HCT116 (cell line): ENCODE results near the gene CA11. TPM values are rescaled to one million over a fixed set of nuclear protein-coding genes. Genes with fewer than 3 reads are reported as not detected.

Experiments
- ATAC-seq: fragments of 200-7000 bp; cut with Tn5 transposase; 2 replicates; pipeline ENCODE4 v1.9.1; 2020; ENCODE audit warnings: mild to moderate bottlenecking, moderate library complexity
- BruUV-seq: library from RNA; stranded (reverse); fragments of 400-500 nt; replicated peaks from 2 replicates; lab custom pipeline; 2021; lab: Mats Ljungman, UMichigan
- CTCF ChIA-PET: fragments of 300-600 bp; sonication (Branson Sonifier 250); formaldehyde crosslinking; loops from one replicate; lab custom pipeline; 2021; ENCODE audit warnings: antibody characterized with exemption; lab: Charles Lee
- POLR2A ChIA-PET: fragments of 300-600, 350-600 bp; sonication (Branson Sonifier 250); formaldehyde crosslinking; loops from one replicate; lab custom pipeline; 2021; ENCODE audit warnings: antibody characterized with exemption; lab: Charles Lee
- RAD21 ChIA-PET, 2 experiments: fragments of 300-600 bp; sonication (Branson Sonifier 250); formaldehyde crosslinking; loops; one replicate each; lab custom pipeline; 2023; ENCODE audit warnings: low total read pairs in 2 of 2; ENCODE audit not compliant: uncharacterized antibody in 2 of 2, unreplicated experiment in 2 of 2, low non-redundant PET in 1 of 2; lab: Charles Lee
- DNase-seq: peaks from one replicate; pipeline ENCODE4 v3.0.0-alpha.2; 2010; ENCODE audit warnings: low read depth, low spot score
- H2AFZ ChIP-seq: fragments of 200-600 bp; shearing (Covaris generic), sonication (generic); 2 replicates; pipeline ENCODE4 v1.6.1; 2017; ENCODE audit warnings: low read depth, mixed run types, mixed read lengths, antibody characterized with exemption, low read length; ENCODE audit not compliant: poor library complexity, severe bottlenecking
- H3K27ac ChIP-seq: 2 replicates; pipeline ENCODE4 v1.5.1; 2012; ENCODE audit warnings: low read depth, low read length
- H3K27me3 ChIP-seq: fragments of 200-600 bp; sonication (generic); 2 replicates; pipeline ENCODE4 v1.6.1; 2016; ENCODE audit warnings: mixed run types, low read length, mixed read lengths; ENCODE audit not compliant: insufficient read depth
- H3K36me3 ChIP-seq, 2 experiments: fragments of 200-500 bp in 1 of 2; fragments of 200-600 bp in 1 of 2; sonication (Bioruptor generic) in 1 of 2; sonication (generic) in 1 of 2; 2 replicates each; pipeline versions ENCODE4 v1.5.1 to v1.6.1; 2014 to 2016; ENCODE audit warnings: low read length in 2 of 2, inconsistent platforms in 1 of 2, mixed read lengths in 1 of 2, mixed run types in 1 of 2; ENCODE audit not compliant: insufficient read depth in 2 of 2, control insufficient read depth in 1 of 2
- H3K4me1 ChIP-seq, 2 experiments: fragments of 200-600 bp in 1 of 2; sonication (generic) in 1 of 2; 2 replicates each; pipeline versions ENCODE4 v1.5.1 to v1.6.1; 2012 to 2017; ENCODE audit warnings: low read length in 2 of 2, inconsistent platforms in 1 of 2, mild to moderate bottlenecking in 1 of 2, mixed read lengths in 1 of 2, mixed run types in 1 of 2, moderate library complexity in 1 of 2; ENCODE audit not compliant: insufficient read depth in 2 of 2, control insufficient read depth in 1 of 2
- H3K4me2 ChIP-seq: fragments of 200-600 bp; sonication (generic); 2 replicates; pipeline ENCODE4 v1.6.1; 2017; ENCODE audit warnings: mixed run types, low read length, mixed read lengths
- H3K4me3 ChIP-seq, 2 experiments: fragments of 200-600 bp in 1 of 2; sonication (generic) in 1 of 2; replicated peaks in 1 of 2; 2 replicates each; pipeline ENCODE4 v1.5.1; 2011 to 2016; ENCODE audit warnings: low read length in 2 of 2, control low read depth in 1 of 2, low read depth in 1 of 2, mild to moderate bottlenecking in 1 of 2, mixed read lengths in 1 of 2, mixed run types in 1 of 2
- H3K79me2 ChIP-seq: fragments of 200-600 bp; sonication (generic); 2 replicates; pipeline ENCODE4 v1.6.1; 2017; ENCODE audit warnings: mild to moderate bottlenecking, mixed run types, low read length, moderate library complexity, mixed read lengths; ENCODE audit not compliant: insufficient read depth
- H3K9ac ChIP-seq: fragments of 200-600 bp; sonication (generic); 2 replicates; pipeline ENCODE4 v1.6.1; 2016; ENCODE audit warnings: low read length, mixed read lengths
- H3K9me2 ChIP-seq: fragments of 200-600 bp; sonication (generic), shearing (Covaris generic); 2 replicates; pipeline ENCODE4 v1.6.1; 2017; ENCODE audit warnings: mixed run types, mild to moderate bottlenecking, moderate library complexity; ENCODE audit not compliant: insufficient read depth
- H3K9me3 ChIP-seq, 2 experiments: fragments of 200-500 bp in 1 of 2; fragments of 200-600 bp in 1 of 2; sonication (Bioruptor generic) in 1 of 2; sonication (generic) in 1 of 2; 2 replicates each; pipeline ENCODE4 v1.6.1; 2014 to 2017; ENCODE audit warnings: low read length in 2 of 2, mixed read lengths in 2 of 2, inconsistent platforms in 1 of 2, low read depth in 1 of 2, mild to moderate bottlenecking in 1 of 2, mixed run types in 1 of 2, moderate library complexity in 1 of 2; ENCODE audit not compliant: control insufficient read depth in 1 of 2, insufficient read depth in 1 of 2
- H4K20me1 ChIP-seq: fragments of 200-600 bp; sonication (generic), shearing (Covaris generic); 2 replicates; pipeline ENCODE4 v1.6.1; 2017; ENCODE audit warnings: mixed run types, mild to moderate bottlenecking, moderate library complexity; ENCODE audit not compliant: insufficient read depth
- EGR1 ChIP-seq: IDR thresholded peaks from 2 replicates; pipeline ENCODE4 v1.6.1; 2012; ENCODE audit warnings: low read depth
- ELF1 ChIP-seq: IDR thresholded peaks from 2 replicates; pipeline ENCODE4 v1.6.1; 2012; ENCODE audit warnings: low read depth, borderline replicate concordance
- EZH2 ChIP-seq: fragments of 200-600 bp; sonication (generic); IDR thresholded peaks from 2 replicates; pipeline ENCODE4 v1.6.1; 2017; ENCODE audit warnings: antibody characterized with exemption, mixed run types
- JUND ChIP-seq: IDR thresholded peaks from 2 replicates; pipeline ENCODE4 v1.6.1; 2012
- POLR2A ChIP-seq: IDR thresholded peaks from 2 replicates; pipeline ENCODE4 v1.7.0; 2011; ENCODE audit warnings: borderline replicate concordance; ENCODE audit not compliant: insufficient read depth, insufficient read length; ENCODE audit errors: extremely low read depth
- RAD21 ChIP-seq: IDR thresholded peaks from 2 replicates; pipeline ENCODE4 v1.6.1; 2012; ENCODE audit warnings: low read depth, mild to moderate bottlenecking
- SIN3A ChIP-seq: IDR thresholded peaks from 2 replicates; pipeline ENCODE4 v1.6.1; 2012; ENCODE audit warnings: low read depth
- SP1 ChIP-seq: IDR thresholded peaks from 2 replicates; pipeline ENCODE4 v1.6.1; 2012; ENCODE audit warnings: low read depth
- TCF7L2 ChIP-seq: IDR thresholded peaks from 2 replicates; pipeline ENCODE4 v1.7.0; 2011; ENCODE audit warnings: borderline replicate concordance, inconsistent platforms; ENCODE audit not compliant: insufficient read depth, insufficient read length; ENCODE audit errors: extremely low read depth
- YY1 ChIP-seq: IDR thresholded peaks from 2 replicates; pipeline ENCODE4 v1.6.1; 2011; ENCODE audit warnings: low read length, low read depth, moderate library complexity, mild to moderate bottlenecking; ENCODE audit not compliant: insufficient replicate concordance; ENCODE audit errors: extremely low read depth
- ZFX ChIP-seq: fragments of 450-650 bp; IDR thresholded peaks from 2 replicates; pipeline ENCODE4 v1.6.1; 2017
- ZNF274 ChIP-seq: fragments of 200-500 bp; sonication (Bioruptor generic); IDR thresholded peaks from 2 replicates; pipeline ENCODE4 v1.6.1; 2014; ENCODE audit warnings: mild to moderate bottlenecking, low read depth, low read length, inconsistent platforms
- intact Hi-C: fragments of 100-400 bp; cut with micrococcal nuclease; formaldehyde crosslinking; loops from 2 replicates; pipeline ENCODE4 v1.10.0; 2022
- total RNA-seq: library from RNA; stranded (reverse); gene quantifications from one replicate; pipeline ENCODE4 v1.2.1, GENCODE V29; 2021; ENCODE audit not compliant: unreplicated experiment
- TF ChIP-seq, protein P1 (sequence below): IDR thresholded peaks from 2 replicates; pipeline ENCODE4 v1.6.1; 2012
- TF ChIP-seq, protein P2 (sequence below): IDR thresholded peaks from 2 replicates; pipeline ENCODE4 v1.6.1; 2011; ENCODE audit warnings: mild to moderate bottlenecking, low read length, moderate library complexity; ENCODE audit not compliant: insufficient replicate concordance; ENCODE audit errors: extremely low read depth
- TF ChIP-seq, protein P3 (sequence below), 3 experiments: fragments of 200-600 bp in 1 of 3; sonication (generic) in 1 of 3; IDR thresholded peaks in 2 of 3; conservative IDR thresholded peaks in 1 of 3; 2 replicates each; pipeline ENCODE4 v1.5.1; 2012 to 2017; ENCODE audit warnings: low read depth in 2 of 3, low read length in 2 of 3, antibody characterized with exemption in 1 of 3, borderline replicate concordance in 1 of 3, control low read depth in 1 of 3, mild to moderate bottlenecking in 1 of 3, mixed read lengths in 1 of 3, mixed run types in 1 of 3, moderate library complexity in 1 of 3; ENCODE audit not compliant: insufficient read depth in 1 of 3
- TF ChIP-seq, protein P4 (sequence below): IDR thresholded peaks from 2 replicates; pipeline ENCODE4 v1.6.1; 2012

The CA11 gene
- total RNA-seq, 1 experiment from 2014 or later: 29.6 TPM

DNA sequence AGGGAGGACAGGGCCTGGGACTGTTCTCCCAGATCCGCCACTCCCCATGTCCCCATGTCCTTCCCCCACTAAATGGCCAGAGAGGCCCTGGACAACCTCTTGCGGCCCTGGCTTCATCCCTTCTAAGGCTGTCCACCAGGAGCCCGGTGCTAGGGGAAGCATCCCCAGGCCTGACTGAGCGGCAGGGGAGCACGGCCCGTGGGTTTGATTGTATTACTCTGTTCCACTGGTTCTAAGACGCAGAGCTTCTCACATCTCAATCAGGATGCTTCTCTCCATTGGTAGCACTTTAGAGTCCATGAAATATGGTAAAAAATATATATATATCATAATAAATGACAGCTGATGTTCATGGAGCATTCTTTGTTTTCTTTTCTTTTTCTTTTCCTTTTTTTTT is 38.6 kb downstream of the CA11 start:
- TF ChIP-seq SP1 (no peak), ZFX (no peak), RAD21 (no peak), JUND (no peak), TCF7L2 (no peak), EGR1 (no peak), POLR2A (no peak), SIN3A (no peak), EZH2 (no peak), YY1 (no peak), ELF1 (no peak), ZNF274 (no peak)
- TF ChIP-seq, protein P1, sequence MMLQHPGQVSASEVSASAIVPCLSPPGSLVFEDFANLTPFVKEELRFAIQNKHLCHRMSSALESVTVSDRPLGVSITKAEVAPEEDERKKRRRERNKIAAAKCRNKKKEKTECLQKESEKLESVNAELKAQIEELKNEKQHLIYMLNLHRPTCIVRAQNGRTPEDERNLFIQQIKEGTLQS: no peak
- TF ChIP-seq, protein P2, sequence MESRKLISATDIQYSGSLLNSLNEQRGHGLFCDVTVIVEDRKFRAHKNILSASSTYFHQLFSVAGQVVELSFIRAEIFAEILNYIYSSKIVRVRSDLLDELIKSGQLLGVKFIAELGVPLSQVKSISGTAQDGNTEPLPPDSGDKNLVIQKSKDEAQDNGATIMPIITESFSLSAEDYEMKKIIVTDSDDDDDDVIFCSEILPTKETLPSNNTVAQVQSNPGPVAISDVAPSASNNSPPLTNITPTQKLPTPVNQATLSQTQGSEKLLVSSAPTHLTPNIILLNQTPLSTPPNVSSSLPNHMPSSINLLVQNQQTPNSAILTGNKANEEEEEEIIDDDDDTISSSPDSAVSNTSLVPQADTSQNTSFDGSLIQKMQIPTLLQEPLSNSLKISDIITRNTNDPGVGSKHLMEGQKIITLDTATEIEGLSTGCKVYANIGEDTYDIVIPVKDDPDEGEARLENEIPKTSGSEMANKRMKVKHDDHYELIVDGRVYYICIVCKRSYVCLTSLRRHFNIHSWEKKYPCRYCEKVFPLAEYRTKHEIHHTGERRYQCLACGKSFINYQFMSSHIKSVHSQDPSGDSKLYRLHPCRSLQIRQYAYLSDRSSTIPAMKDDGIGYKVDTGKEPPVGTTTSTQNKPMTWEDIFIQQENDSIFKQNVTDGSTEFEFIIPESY: no peak
- TF ChIP-seq, protein P3, sequence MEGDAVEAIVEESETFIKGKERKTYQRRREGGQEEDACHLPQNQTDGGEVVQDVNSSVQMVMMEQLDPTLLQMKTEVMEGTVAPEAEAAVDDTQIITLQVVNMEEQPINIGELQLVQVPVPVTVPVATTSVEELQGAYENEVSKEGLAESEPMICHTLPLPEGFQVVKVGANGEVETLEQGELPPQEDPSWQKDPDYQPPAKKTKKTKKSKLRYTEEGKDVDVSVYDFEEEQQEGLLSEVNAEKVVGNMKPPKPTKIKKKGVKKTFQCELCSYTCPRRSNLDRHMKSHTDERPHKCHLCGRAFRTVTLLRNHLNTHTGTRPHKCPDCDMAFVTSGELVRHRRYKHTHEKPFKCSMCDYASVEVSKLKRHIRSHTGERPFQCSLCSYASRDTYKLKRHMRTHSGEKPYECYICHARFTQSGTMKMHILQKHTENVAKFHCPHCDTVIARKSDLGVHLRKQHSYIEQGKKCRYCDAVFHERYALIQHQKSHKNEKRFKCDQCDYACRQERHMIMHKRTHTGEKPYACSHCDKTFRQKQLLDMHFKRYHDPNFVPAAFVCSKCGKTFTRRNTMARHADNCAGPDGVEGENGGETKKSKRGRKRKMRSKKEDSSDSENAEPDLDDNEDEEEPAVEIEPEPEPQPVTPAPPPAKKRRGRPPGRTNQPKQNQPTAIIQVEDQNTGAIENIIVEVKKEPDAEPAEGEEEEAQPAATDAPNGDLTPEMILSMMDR (IDR thresholded peaks at IDR 0.05 in 2 of 3, conservative IDR thresholded peaks at IDR 0.05 in 1 of 3; ENCODE audit: borderline replicate concordance in 1 of 3, insufficient read depth in 1 of 3, low read depth in 2 of 3, low read length in 2 of 3): no peak
- TF ChIP-seq, protein P4, sequence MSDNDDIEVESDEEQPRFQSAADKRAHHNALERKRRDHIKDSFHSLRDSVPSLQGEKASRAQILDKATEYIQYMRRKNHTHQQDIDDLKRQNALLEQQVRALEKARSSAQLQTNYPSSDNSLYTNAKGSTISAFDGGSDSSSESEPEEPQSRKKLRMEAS: no peak
- no TSS peak for BruUV-seq
- H4K20me1 ChIP-seq: no peaks in the 10 kb centered on the region
- H3K79me2 ChIP-seq: no peaks in the 10 kb centered on the region
- H3K4me3 ChIP-seq: no peak overlapping the region
- ChIA-PET POLR2A (interaction anchor here (3.2 kb wide), 1 partner anchor 12 kb away, joined by 31 read pairs; the partner anchor contains the start of genes RPL18 and SPHK2), CTCF (interaction anchor here (0.7 to 2.3 kb wide), 2 partner anchors 18 to 117 kb away, joined by 3 to 12 read pairs; no protein-coding TSS in a partner anchor), RAD21 (no interaction called here)
- intact Hi-C loops: no loop called here
- H3K9me3 ChIP-seq: no peaks in the 10 kb centered on the region
- H3K9me2 ChIP-seq: no peaks in the 10 kb centered on the region
- H2AFZ ChIP-seq: no peak overlapping the region
- H3K4me1 ChIP-seq: peaks cover 5 to 12% of the 10 kb centered on the region in 2 experiments; a peak in 3 of 4 replicates
- H3K36me3 ChIP-seq: no peaks in the 10 kb centered on the region
- H3K27me3 ChIP-seq: no peaks in the 10 kb centered on the region
- ATAC-seq (no peak), DNase-seq (no peak)
- no peak overlapping the region for H3K4me2 ChIP-seq
- H3K27ac ChIP-seq: no peak overlapping the region
- H3K9ac ChIP-seq: no peak overlapping the region
